MM.1S (cell line): Measurements from ENCODE around the gene DPP10.

Experiments used
- DNase-seq: peaks from one replicate; pipeline ENCODE4 v3.0.0-alpha.2; 2015
- H2AFZ ChIP-seq: fragments of 300-600 bp; sonication (generic); 2 replicates; pipeline ENCODE4 v1.6.0; 2016; ENCODE audit warnings: antibody characterized with exemption, low read length
- H3F3A ChIP-seq: fragments of 300-600 bp; sonication (generic); 2 replicates; pipeline ENCODE4 v1.6.1; 2016; ENCODE audit warnings: mild to moderate bottlenecking, antibody characterized with exemption, low read length, moderate library complexity, mixed read lengths; ENCODE audit not compliant: insufficient read depth
- H3K27ac ChIP-seq: fragments of 300-600 bp; sonication (generic); 2 replicates; pipeline ENCODE4 v1.5.1; 2016; ENCODE audit warnings: mild to moderate bottlenecking, low read length
- H3K27me3 ChIP-seq: fragments of 300-600 bp; sonication (generic); replicated peaks from 2 replicates; pipeline ENCODE4 v1.6.0; 2016; ENCODE audit warnings: low read length; ENCODE audit not compliant: insufficient read depth
- H3K36me3 ChIP-seq: fragments of 300-600 bp; sonication (generic); replicated peaks from 2 replicates; pipeline ENCODE4 v1.6.1; 2016; ENCODE audit warnings: mild to moderate bottlenecking, low read length, mixed read lengths; ENCODE audit not compliant: insufficient read depth
- H3K4me1 ChIP-seq: fragments of 300-600 bp; sonication (generic); 2 replicates; pipeline ENCODE4 v1.6.1; 2016; ENCODE audit warnings: low read length, mixed read lengths
- H3K4me2 ChIP-seq: fragments of 300-600 bp; sonication (generic); 2 replicates; pipeline ENCODE4 v1.6.0; 2016; ENCODE audit warnings: low read depth, low read length
- H3K4me3 ChIP-seq: fragments of 300-600 bp; sonication (generic); 2 replicates; pipeline ENCODE4 v1.5.1; 2016; ENCODE audit warnings: low read length, mixed read lengths
- H3K79me2 ChIP-seq: fragments of 300-600 bp; sonication (generic); 2 replicates; pipeline ENCODE4 v1.6.1; 2016; ENCODE audit warnings: mixed run types, low read length, mixed read lengths
- H3K9ac ChIP-seq: fragments of 300-600 bp; sonication (generic); 2 replicates; pipeline ENCODE4 v1.6.1; 2016; ENCODE audit warnings: low read length, mixed read lengths
- H3K9me2 ChIP-seq: fragments of 300-600 bp; sonication (generic); replicated peaks from 2 replicates; pipeline ENCODE4 v1.6.1; 2016; ENCODE audit warnings: mild to moderate bottlenecking, low read length, mixed read lengths; ENCODE audit not compliant: insufficient read depth
- H3K9me3 ChIP-seq: fragments of 300-600 bp; sonication (generic); replicated peaks from 2 replicates; pipeline ENCODE4 v1.6.1; 2016; ENCODE audit warnings: mild to moderate bottlenecking, low read length, mixed read lengths; ENCODE audit not compliant: insufficient read depth
- H4K20me1 ChIP-seq: fragments of 300-600 bp; sonication (generic); 2 replicates; pipeline ENCODE4 v1.6.1; 2016; ENCODE audit warnings: mild to moderate bottlenecking, low read length, moderate library complexity, mixed read lengths; ENCODE audit not compliant: insufficient read depth
- EZH2 ChIP-seq: fragments of 300-600 bp; sonication (generic); optimal IDR thresholded peaks from 2 replicates; pipeline ENCODE3; 2017; ENCODE audit warnings: low read depth, mild to moderate bottlenecking, antibody characterized with exemption, low read length, mixed read lengths
- EZH2phosphoT487 ChIP-seq: fragments of 300-600 bp; sonication (generic); IDR thresholded peaks from 2 replicates; pipeline ENCODE4 v1.6.1; 2018; ENCODE audit warnings: antibody characterized with exemption, low read length
- TF ChIP-seq, protein P1 (sequence below): fragments of 300-600 bp; sonication (generic); IDR thresholded peaks from 2 replicates; pipeline ENCODE4 v1.5.1; 2016; ENCODE audit warnings: antibody characterized with exemption, low read length, mixed read lengths

The DPP10 gene

DNA sequence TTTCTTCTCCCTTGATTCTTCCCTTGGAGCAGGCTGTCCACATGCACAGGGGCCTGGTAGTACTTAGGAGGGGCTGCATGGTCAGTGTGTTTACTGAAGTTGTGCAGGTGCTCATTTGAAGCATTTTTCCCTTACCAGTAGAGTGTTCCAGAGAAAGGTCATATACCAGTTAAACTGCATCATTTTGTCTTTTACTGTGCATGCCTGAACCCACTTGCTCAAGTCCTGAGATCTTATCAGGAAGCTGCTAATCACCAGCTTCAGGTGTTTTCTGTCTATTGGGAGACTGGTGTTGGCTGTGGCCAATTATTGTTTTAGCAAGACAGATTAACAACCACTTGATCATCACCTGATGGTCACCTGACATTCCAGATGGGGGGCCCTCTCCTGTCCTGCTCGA lies 676.6 kb downstream of the DPP10 start:
- Histone ChIP-seq H4K20me1 (no peaks in the 10 kb centered on the region), H3K79me2 (no peaks in the 10 kb centered on the region), H3K4me1 (no peaks in the 10 kb centered on the region), H3F3A (no peaks in the 10 kb centered on the region), H2AFZ (no peak overlapping the region), H3K9me2 (no peaks in the 10 kb centered on the region), H3K27ac (no peak overlapping the region), H3K4me3 (no peak overlapping the region), H3K36me3 (no peaks in the 10 kb centered on the region), H3K4me2 (no peak overlapping the region), H3K9ac (no peak overlapping the region), H3K9me3 (no peaks in the 10 kb centered on the region), H3K27me3 (no peaks in the 10 kb centered on the region)
- DNase-seq: no peak
- TF ChIP-seq EZH2 (no peak), EZH2phosphoT487 (no peak)
- TF ChIP-seq, protein P1, sequence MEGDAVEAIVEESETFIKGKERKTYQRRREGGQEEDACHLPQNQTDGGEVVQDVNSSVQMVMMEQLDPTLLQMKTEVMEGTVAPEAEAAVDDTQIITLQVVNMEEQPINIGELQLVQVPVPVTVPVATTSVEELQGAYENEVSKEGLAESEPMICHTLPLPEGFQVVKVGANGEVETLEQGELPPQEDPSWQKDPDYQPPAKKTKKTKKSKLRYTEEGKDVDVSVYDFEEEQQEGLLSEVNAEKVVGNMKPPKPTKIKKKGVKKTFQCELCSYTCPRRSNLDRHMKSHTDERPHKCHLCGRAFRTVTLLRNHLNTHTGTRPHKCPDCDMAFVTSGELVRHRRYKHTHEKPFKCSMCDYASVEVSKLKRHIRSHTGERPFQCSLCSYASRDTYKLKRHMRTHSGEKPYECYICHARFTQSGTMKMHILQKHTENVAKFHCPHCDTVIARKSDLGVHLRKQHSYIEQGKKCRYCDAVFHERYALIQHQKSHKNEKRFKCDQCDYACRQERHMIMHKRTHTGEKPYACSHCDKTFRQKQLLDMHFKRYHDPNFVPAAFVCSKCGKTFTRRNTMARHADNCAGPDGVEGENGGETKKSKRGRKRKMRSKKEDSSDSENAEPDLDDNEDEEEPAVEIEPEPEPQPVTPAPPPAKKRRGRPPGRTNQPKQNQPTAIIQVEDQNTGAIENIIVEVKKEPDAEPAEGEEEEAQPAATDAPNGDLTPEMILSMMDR: no peak

DNA sequence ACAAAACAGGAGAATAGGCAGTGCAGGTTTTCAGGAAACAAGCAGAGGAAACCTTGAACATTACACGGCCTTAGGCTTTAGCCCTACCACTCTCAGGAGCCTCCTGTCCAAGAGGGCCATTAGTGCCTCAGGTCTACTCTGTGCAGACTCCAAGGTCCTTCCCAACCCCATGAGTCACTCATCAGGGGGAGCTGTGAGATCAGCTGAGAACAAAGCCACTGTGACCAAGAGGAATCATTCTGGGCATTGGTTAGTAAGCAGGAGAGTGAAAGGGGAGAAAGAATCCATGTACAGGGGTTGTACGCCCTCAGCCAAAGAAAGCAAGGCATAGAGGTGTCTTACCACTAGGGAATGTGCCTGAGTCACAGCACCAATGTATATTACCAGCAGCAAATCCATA lies 680.3 kb downstream of the DPP10 start:
- Histone ChIP-seq H4K20me1 (no peaks in the 10 kb centered on the region), H2AFZ (no peak overlapping the region), H3K4me1 (no peaks in the 10 kb centered on the region), H3K9me2 (no peaks in the 10 kb centered on the region), H3K4me2 (no peak overlapping the region), H3K4me3 (no peak overlapping the region), H3K79me2 (no peaks in the 10 kb centered on the region), H3K36me3 (no peaks in the 10 kb centered on the region), H3K9me3 (no peaks in the 10 kb centered on the region), H3K9ac (no peak overlapping the region), H3F3A (no peaks in the 10 kb centered on the region), H3K27ac (no peak overlapping the region), H3K27me3 (no peaks in the 10 kb centered on the region)
- DNase-seq: no peak
- TF ChIP-seq, protein P1: no peak
- no peak for TF ChIP-seq EZH2phosphoT487
- no peak for TF ChIP-seq EZH2

DNA sequence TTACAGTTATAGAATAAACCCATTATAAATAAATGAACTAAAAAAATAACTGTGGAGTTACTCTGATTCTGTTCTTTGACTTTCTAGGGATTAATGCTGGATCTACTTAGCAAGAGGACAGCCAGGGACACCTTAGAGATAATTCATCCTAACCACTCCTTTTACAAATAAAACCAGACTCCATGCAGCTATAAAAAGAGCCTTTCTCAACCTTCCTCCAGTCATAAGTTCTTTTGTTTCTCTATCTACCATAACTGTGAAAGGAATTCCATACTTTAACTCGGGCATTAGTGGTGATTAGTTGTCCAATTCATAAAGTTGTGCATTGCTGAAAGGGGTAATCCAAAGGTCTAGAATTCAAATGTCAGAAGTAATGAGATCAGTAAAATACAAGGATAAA lies 682.4 kb downstream of the DPP10 start:
- no peak for DNase-seq
- H3K4me2 ChIP-seq: no peak overlapping the region
- H3K4me1 ChIP-seq: no peaks in the 10 kb centered on the region
- TF ChIP-seq EZH2 (no peak), EZH2phosphoT487 (no peak)
- TF ChIP-seq, protein P1: no peak
- no peaks in the 10 kb centered on the region for H3K9me3 ChIP-seq
- no peak overlapping the region for H3K9ac ChIP-seq
- H3K36me3 ChIP-seq: no peaks in the 10 kb centered on the region
- no peak overlapping the region for H3K27ac ChIP-seq
- H3K79me2 ChIP-seq: no peaks in the 10 kb centered on the region
- no peaks in the 10 kb centered on the region for H3K27me3 ChIP-seq
- no peak overlapping the region for H3K4me3 ChIP-seq
- no peak overlapping the region for H2AFZ ChIP-seq
- H3K9me2 ChIP-seq: no peaks in the 10 kb centered on the region
- no peaks in the 10 kb centered on the region for H4K20me1 ChIP-seq
- H3F3A ChIP-seq: no peaks in the 10 kb centered on the region

DNA sequence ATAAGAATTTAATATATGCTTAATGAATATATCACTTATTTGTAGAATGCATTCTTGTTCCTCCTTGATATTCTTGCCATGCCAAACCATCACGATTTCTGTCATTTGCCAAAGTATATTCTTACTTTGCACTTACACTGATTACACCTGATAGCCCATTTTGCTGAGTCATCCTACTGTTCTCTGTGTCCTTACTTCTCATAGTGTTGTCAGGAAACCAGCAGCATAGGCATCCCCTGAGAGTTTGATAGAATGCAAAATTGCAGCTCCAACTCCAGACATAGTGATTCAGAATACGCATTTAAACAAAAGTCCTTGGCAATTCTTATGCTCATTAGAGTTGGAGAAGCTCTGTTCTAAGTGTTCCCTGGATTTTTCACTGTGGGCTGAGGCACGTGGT lies 687.1 kb downstream of the DPP10 start:
- Histone ChIP-seq H2AFZ (no peak overlapping the region), H3K4me2 (no peak overlapping the region), H3K9me2 (no peaks in the 10 kb centered on the region), H4K20me1 (no peaks in the 10 kb centered on the region), H3K4me3 (no peak overlapping the region), H3K36me3 (no peaks in the 10 kb centered on the region), H3K27me3 (no peaks in the 10 kb centered on the region), H3K79me2 (no peaks in the 10 kb centered on the region), H3F3A (no peaks in the 10 kb centered on the region), H3K27ac (no peak overlapping the region), H3K4me1 (no peaks in the 10 kb centered on the region), H3K9ac (no peak overlapping the region), H3K9me3 (no peaks in the 10 kb centered on the region)
- TF ChIP-seq EZH2phosphoT487: no peak
- TF ChIP-seq, protein P1: no peak
- no peak for TF ChIP-seq EZH2
- no peak for DNase-seq
